ENCODE results near the gene TGM3. TPM values are rescaled to one million over a fixed set of nuclear protein-coding genes. Genes with fewer than 3 reads are reported as not detected.

Gene TGM3
- total RNA-seq, 2 donors from 2014 or later = 0.27 to 0.82 TPM

- Histone ChIP-seq H3K4me1 (no peaks in the 10 kb centered on the region), H3K27ac (no peak overlapping the region), H3K27me3 (no peaks in the 10 kb centered on the region), H3K4me3 (no peak overlapping the region), H3K9me3 (no peaks in the 10 kb centered on the region), H3K36me3 (no peaks in the 10 kb centered on the region), H3K9ac (ENCODE audit: low read depth in 2 of 2, low read length in 2 of 2) (no peak overlapping the region)
- intact Hi-C loops (cut with DNase I) = no loop called here
- no peak for TF ChIP-seq CTCF (IDR thresholded peaks at IDR 0.05)
- no peak for DNase-seq
Measured at GRCh38 chr20:2357114-2357513, 61.3 kb downstream of the TGM3 start.

- intact Hi-C loops (cut with DNase I) = no loop called here
- H3K4me1 ChIP-seq = no peaks in the 10 kb centered on the region
- no peak for TF ChIP-seq CTCF (IDR thresholded peaks at IDR 0.05)
- no peak overlapping the region for H3K9ac ChIP-seq (ENCODE audit: low read depth in 2 of 2, low read length in 2 of 2)
- no peak overlapping the region for H3K27ac ChIP-seq
- no peak for DNase-seq
- no peaks in the 10 kb centered on the region for H3K27me3 ChIP-seq
- H3K36me3 ChIP-seq = no peaks in the 10 kb centered on the region
- H3K4me3 ChIP-seq = no peak overlapping the region
- no peaks in the 10 kb centered on the region for H3K9me3 ChIP-seq
Measured at GRCh38 chr20:2358006-2358405, 62.2 kb downstream of the TGM3 start.

- Histone ChIP-seq H3K9ac (ENCODE audit: low read depth in 2 of 2, low read length in 2 of 2) (no peak overlapping the region), H3K36me3 (no peaks in the 10 kb centered on the region), H3K27ac (no peak overlapping the region), H3K27me3 (no peaks in the 10 kb centered on the region), H3K4me1 (no peaks in the 10 kb centered on the region), H3K9me3 (no peaks in the 10 kb centered on the region), H3K4me3 (no peak overlapping the region)
- intact Hi-C loops (cut with DNase I) = no loop called here
- no peak for DNase-seq
- TF ChIP-seq CTCF (IDR thresholded peaks at IDR 0.05) = no peak
Measured at GRCh38 chr20:2361035-2361593, 65.3 kb downstream of the TGM3 start.

GRCh38 chr20:2363187-2363586 lies 67.4 kb downstream of the TGM3 start:
- Histone ChIP-seq H3K36me3 (no peaks in the 10 kb centered on the region), H3K27me3 (no peaks in the 10 kb centered on the region), H3K4me1 (no peaks in the 10 kb centered on the region), H3K9me3 (no peaks in the 10 kb centered on the region), H3K9ac (ENCODE audit: low read depth in 2 of 2, low read length in 2 of 2) (no peak overlapping the region), H3K27ac (no peak overlapping the region), H3K4me3 (no peak overlapping the region)
- intact Hi-C loops (cut with DNase I) = no loop called here
- DNase-seq = no peak
- TF ChIP-seq CTCF (IDR thresholded peaks at IDR 0.05) = no peak

- Histone ChIP-seq H3K27ac (no peak overlapping the region), H3K36me3 (no peaks in the 10 kb centered on the region), H3K4me1 (no peaks in the 10 kb centered on the region), H3K9me3 (no peaks in the 10 kb centered on the region), H3K9ac (ENCODE audit: low read depth in 2 of 2, low read length in 2 of 2) (no peak overlapping the region), H3K4me3 (no peak overlapping the region), H3K27me3 (no peaks in the 10 kb centered on the region)
- no peak for DNase-seq
- intact Hi-C loops (cut with DNase I) = no loop called here
- TF ChIP-seq CTCF (IDR thresholded peaks at IDR 0.05) = no peak
Measured at GRCh38 chr20:2363587-2363986, 67.8 kb downstream of the TGM3 start.
